ENCODE results near the gene GAMT.

Gene GAMT

DNA sequence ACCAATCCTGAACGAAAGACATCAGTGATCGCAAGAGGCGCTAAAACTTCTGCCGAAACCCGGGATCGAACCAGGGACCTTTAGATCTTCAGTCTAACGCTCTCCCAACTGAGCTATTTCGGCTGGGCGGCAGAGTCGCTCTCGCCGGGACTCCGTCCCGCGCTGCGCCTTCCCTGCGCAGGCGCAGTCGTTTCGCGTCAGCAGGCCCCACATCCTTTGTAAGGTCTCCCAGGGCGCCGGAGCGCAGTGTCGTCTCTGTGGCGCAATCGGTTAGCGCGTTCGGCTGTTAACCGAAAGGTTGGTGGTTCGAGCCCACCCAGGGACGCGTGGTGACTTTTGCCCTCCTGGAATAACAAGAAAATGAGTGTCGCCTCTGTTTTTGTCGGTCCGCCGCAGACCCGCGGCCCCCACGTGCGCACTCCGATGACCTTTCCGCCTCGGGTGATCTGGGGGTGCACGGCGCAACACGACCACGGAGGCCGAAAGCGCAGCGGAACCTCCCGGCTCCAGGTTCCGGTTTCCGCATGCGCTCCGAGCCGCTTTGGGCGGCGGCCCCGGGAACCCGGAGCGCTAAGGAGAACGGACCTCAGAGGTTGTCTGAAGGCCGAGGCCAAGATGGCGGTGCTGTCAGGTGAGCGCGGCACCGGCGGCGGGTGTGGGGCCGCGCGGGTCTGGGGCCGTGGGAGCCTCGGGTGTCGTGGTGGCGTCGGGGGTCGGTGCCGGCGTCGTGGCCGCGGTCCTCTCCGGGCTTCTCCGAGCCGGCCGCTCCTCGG, 17.8 kb downstream of the GAMT start, which contains the start of gene NDUFS7:
Gene NDUFS7 (plus strand): TSS at position 596 of the 773 bp plus-strand sequence. CDS start 20 bp downstream, at position 616.
- peak; percentile 97 for DNase-seq

DNA sequence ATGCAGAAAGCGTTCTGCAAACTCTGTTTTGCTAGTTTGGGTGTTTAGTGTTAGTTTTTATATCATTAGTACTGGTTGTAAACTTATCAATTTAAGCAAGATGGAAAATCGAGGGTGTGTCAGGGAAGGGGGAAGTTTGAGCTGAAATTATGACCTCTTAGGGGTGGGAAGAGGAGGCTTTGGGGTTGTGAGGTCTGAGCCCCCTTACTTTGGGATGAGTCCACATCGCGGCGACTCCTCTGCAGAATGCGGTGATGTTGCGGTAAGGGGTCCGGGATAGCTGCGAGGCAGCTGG, 18.4 kb downstream of the GAMT start:
- no peak for DNase-seq

DNA sequence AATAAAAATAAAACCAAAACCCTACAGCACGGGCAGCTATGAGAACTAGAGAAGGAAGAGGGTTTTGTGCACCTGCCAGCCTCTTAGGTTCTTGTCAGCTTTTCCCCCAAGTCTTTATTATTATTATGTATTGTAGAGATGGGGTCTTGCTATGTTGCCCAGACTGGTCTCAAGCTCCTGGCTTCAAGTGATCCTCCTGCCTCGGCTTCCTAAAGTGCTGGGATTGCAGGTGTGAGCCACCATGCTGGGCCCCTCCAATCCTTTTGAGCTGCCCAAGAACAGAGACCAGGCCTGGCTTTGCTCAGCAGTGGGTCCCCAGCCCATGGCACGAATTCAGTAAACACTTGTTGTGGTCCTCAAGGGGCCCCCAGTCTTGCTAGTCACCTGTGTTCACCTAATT, 19.1 kb downstream of the GAMT start:
- DNase-seq: no peak

DNA sequence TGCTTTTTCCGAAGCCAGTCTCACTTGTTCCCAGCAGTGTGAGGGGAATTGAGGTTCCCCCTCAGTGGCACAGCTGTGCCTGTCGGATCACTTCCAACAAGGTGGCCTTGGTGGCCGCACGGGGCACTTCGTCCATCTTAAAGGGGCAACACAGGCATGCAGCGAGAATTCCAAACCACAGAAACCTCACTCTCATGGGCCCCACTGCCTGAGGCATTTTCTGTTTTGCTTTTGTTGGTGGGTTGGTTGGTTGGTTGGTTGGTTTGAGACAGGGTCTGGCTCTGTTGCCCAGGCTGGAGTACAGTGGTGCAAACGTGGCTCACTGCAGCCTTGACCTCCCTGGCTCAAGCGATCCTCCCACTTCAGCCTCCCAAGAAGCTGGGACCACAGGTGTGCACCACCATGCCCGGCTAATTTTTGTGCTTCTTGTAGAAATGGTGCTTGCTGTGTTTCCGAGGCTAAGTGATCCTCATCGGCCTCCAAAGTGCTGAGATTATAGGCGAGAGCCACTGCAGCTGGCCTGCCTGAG, 21.3 kb downstream of the GAMT start:
- DNase-seq: no peak

DNA sequence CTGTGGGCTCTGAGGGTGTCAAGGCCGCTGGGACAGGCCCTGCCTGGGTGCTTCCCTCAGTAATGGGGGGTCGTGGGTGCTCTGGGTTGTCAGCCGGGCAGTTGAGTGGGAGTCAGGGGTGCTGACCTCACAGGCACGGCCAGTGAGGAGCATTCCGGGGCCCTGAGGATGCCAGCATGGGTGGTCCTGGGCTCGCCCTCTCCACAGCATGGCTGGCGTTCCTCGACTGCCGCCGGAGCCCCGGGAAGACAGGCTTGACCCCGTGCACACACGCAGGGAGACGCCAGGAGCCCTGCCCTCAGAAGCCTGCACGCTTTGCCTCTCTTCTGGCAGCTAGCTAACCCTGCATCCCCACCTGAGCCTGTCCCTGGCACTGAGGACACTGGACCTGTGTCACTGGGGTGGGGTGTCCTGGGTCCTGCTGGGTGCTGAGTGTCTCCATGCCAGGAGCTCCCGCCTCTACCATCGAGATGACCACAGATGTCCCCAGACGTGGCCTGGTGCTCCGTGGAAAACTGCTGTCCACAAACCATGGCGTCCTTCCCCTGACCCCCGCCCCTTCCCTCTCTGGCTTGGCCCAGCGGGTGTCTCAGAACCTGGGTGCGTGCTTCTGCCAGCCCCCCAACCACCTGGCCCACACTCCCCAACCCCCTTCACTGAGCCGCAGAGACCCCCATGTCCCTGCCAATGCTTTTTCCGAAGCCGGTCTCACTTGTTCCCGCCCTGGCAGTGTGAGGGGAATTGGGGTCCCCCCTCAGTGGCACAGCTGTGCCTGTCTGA, 22.0 kb downstream of the GAMT start:
- DNase-seq: peak; percentile 1

DNA sequence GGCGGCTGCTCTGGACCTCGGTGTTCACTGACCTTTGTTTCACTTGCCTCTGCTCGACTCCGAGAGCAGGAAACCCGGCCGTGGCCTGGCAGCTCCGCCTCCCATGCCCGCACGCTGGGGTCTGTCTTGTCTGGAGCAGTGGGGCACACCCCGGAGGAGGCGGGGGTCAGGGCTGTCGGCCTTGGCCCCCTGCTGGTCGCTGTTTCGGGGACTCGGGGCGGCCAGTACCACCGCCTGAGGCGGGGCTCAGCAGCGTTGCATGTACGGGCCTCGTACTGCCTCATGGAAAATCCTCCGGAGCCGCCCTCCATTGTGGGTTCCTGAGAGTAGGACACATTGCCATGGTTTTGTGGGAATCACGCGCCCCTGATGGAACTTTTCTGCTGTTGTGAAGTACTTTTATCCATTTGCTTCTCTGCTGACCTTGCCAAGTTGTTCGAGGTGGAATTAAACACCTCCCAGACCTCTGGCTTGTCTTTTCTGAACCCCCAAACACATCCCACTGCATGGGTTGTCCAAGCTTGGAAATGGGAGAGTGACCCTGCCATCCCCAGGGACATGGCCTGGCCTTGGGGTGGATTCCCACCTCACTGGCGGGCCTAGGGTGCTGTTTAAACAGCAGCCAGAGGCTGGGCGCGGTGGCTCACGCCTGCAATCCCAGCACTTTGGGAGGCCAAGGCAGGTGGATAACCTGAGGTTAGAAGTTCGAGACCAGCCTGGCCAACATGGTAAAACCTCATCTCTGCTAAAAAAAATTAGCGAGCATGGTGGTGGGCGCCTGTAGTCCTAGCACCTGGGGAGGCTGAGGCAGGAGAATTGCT, 23.2 kb downstream of the GAMT start:
- DNase-seq: peak; percentile 1

DNA sequence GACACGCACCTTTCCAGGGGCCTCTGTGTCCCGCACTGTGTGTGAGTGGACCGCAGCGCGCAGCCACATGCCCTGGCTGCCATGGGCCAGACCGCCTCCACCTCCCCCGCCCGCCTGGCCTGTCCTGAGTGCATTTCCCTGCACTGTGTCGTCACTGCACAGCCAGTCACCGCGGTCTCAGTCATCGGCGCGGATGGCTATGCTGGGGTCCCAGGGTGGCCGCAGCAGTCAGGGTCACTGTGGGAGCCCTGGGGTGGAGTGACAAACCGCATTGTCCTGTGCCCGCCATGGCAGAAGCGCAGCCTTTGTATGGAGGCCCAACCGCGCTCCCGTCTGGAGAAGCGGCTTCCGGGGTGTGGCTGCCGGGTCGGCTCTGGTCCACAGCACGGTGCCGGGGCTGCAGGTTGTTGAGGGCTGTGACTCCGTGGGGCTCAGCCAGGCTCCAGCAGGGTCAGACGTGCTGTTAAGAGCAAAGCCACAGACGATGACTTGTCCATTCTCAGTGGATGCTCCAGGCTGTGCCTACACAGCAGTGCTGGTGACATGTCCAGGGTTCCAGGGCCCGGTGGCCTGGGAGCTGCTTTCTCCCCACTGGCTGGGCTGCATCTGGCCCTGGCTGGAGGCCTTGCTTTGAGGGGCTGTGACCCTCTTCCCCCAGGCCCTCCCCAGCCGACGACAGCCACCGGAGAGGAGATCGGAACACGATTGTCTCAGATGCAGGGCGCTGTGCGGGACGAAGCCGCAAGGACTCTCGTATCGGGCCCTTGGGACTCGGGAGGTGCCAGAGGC, 24.0 kb downstream of the GAMT start:
- no peak for DNase-seq

DNA sequence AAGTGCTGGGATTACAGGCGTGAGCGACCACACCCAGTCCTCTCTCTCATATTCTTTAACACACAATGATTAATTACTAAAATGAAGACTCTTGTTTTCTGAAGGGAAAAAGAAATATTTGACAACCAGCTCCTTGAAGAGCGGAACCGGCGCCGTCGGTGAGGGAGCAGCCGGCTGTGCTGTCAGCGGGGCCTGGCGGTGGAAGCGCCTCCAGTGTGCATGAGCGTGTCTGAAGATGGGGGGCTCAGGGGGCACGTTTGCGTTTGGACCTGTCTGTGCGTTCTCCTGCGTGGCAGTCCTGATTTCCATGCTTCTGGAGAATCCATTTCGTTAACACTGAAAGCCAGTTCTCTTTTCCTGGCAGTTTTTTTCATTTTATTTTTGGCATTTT, 24.9 kb downstream of the GAMT start:
- no peak for DNase-seq

DNA sequence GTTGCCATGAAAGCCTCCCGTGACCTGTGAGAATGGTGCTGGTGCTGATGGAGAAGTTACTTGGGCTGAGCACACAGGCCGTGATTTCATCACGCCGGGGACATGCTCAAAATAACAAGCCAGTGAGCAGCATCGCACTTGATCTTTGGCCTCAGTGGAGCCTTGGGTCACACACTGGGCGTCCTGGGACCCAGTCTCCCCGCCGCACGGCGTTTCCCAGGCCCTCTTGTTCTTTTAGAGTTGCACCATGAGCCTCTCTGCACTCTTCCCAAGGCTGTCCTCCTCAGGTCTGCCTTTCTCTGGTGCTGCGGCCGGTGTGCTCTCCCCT, 27.1 kb downstream of the GAMT start:
- no peak for DNase-seq

DNA sequence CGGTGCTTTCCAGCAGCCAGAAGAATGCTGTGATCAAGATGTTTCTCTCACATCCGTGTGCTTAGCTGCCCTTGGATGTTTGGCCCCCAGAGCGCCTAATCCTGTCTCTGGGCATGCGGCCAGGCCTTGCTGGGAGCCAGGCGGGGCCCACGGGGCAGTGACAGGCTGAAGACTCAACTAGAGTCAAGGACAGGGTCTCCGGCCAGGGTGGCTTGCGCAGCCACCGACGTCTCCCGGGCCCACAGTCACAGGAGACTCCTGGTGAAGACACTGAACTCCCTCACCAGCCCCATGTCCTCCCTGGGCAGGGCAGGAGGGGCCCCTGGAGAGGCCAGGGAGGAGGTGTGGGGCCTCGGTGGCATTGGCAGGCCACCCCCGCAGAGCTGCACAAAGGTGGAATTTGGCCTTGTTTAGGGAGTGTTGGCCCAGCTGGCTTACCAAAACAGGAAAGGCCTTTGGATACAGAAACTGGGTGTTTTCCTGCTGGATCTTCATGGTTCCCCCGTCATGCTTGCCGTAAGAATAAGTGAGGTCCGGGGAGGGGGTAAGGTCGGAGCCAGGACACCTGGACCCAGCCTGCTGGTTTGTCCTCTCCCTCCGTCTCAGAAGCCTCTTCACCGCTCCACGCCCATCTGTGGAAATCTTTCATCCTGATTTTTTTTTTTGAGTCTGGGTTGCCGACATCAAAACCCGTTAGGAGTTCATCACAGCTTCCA, 27.6 kb downstream of the GAMT start:
- peak; percentile 61 for DNase-seq

DNA sequence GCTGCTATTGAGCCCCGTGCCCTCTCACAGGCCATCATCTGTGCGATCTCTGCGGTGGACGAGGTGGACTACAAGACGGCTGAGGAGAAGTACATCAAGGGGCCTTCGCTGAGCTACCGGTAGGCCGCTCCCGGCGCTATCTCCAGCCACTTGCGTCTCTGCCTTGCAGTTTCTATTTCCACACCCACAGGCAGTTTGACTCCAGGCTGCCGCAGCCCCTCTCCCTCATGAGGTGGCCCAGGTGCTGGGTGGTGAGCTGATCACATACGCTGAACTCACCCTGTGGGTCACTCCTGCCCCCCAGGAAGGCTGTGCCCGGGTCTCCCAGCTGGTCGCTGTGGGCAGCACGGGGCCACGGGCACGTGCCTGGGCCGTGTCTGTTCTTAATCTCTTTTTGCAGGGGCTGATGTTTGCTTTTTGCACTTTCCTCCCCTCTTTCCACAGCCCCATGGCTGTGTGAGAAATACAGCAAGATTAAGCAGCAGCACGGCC, 28.3 kb downstream of the GAMT start:
- DNase-seq: no peak

DNA sequence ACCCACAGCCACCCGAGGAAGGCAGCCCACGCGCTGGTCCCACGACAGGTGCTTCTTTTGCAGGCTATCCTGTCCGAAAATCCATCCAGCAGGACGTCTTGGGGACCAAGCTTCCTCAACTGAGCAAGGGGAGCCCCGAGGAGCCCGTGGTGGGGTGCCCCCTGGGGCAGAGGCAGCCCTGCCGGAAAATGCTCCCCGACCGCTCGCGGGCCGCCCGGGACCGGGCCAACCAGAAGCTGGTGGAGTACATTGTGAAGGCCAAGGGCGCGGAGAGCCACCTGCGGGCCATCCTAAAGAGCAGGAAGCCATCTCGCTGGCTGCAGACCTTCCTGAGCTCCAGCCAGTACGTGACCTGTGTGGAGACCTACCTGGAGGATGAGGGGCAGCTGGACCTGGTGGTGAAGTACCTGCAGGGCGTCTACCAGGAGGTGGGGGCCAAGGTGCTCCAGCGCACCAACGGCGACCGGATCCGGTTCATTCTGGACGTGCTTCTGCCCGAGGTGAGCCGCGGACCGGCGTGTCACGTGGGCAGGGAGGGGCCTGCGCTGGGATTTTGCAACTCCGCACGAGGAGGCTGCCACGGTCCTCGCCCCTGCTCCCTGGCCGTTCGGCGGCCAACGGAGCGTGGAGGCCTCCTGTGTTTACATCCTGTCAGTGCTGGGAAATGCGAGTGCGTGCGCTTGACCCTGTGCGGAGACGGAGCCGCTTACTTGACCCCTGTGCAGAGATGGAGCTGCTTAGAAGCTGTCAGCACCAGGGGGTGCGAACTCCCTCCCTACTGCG, 30.6 kb downstream of the GAMT start:
- DNase-seq: peak; percentile 55

DNA sequence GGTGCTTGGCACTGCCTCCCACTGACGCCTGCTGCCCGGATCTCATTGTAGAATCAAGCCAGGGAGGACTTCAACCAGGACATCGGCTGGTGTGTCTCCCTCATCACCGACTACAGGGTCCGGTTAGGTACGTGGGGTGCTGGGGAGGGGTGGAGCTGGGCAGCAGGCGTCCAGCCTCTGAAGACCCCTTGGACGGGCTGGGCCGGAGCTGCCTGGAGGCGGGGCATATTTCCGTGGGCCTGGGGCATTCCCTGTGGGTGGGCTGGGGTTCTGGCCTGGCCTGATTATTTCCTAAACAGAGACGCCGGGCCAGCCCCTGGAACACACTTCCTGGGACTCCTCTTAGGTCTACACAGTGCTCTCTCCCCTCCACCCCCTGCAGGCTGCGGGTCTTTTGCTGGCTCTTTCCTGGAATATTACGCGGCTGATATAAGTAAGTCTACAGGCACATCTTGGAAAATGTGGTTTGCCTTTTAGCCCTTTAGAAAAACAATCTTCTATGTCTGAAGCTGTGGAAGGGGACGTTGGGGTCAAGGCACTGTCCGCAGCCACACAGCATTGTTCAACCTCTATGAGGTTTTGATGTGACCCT, 32.0 kb downstream of the GAMT start:
- no peak for DNase-seq

DNA sequence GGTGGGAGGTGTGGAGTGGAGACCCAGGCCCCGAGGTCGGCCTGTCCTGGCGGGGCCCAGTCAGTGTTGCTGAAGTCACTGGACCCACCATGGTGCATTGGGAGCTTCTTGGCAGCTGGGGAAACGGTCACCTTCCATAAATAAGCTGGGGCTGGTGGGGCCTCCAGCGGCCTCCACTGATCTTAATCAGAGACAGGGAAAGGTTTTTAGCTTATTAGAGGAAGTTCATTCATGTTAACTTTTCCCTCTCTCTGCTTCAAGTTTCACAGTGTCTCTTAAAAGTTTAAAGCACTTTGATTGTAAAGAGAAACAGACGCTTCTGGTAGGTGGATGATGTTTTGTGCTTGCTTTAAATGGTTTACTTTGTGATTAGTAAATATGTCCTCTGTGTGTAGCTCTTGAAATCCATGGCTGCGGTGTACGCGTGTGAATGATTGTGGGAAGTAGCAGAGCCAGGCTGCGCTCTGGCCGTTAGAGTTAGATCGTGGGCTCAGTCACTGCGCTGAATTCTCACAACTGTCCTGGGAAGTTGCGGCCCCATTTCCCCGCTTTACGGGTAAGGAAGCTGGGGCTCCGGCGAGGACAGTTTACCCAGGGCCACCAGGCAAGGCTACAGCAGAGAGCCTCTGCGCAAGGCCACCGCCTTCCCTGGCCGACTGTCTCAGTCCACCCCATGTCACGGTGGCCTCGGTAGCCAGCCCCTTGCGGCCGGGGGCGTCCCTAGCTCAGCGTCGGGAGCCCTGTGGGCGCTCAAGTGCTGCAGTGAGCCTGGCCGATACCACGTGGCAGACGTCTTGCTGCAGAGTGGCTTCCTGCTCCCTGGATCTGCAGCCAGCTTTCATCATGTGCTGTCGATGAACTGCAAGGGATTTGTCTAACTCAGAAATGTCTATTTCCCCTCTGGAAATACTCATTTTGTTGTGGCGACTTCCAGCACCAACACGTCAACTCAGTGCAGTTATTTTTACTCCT, 34.2 kb downstream of the GAMT start:
- no peak for DNase-seq

DNA sequence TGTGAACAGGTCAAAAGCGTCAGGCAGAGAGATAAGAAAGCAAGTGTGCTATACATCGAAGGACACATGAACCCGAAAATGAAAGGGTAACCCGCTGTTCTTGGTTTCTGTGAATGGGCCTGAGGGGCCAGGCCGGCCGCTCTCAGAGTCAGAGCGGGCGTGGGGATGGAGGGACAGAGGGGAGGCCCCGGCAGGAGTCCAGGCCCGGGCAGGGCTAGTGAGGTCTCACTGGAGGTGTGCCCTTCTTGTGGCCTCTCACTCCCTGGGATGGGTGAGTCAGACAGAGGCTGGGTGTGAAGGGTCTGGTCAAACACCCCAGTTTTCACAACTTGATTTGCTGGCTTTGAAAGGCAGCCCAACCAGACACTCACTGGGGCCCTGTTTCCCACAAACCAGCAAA, 35.0 kb downstream of the GAMT start:
- DNase-seq: no peak

DNA sequence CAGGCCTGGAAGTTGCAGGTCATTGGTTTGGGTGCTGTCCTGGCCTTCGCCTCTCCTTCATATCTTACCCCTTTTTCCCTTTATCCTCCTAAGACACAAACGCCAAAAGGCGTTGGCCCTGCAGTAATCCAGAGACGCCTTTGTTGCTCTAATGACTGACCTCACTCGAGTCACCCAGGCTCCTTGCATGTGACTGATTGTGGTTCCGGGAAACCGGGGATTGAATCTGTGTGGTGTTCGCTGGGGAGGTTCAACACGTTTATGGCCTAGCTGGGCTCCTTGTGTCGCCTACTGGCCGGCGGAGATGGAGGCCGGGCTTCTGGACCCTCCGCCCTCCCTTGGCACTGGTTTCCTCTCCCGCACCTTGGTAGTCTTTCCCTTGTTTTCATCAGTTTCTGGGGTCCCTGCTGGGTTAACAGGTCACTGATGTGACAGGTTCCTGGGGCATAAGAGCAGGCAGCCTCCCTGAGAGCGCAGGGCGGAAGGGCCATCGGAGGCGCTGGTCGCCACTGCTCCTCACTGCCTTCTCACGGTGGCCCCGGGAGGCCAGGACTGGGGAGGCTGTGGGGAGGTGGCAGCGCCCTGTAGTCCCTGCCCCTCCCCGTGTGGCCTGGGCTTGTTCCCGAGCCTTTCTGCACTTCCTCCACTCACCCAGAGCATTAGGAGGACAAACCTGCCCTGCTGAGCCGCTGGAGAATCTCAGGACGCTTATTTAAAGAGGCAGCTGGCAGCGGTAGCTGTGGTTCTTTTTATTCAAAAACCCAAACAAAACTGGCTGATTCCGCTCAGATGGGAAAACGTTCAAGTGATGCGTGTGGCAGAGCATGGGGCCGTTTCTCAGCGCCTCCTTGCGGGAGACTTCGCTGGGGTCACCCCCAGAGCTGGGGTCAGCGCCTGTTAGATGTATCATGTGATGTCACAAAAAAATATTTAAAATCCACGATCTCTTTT, 35.7 kb downstream of the GAMT start:
- peak; percentile 64 for DNase-seq

DNA sequence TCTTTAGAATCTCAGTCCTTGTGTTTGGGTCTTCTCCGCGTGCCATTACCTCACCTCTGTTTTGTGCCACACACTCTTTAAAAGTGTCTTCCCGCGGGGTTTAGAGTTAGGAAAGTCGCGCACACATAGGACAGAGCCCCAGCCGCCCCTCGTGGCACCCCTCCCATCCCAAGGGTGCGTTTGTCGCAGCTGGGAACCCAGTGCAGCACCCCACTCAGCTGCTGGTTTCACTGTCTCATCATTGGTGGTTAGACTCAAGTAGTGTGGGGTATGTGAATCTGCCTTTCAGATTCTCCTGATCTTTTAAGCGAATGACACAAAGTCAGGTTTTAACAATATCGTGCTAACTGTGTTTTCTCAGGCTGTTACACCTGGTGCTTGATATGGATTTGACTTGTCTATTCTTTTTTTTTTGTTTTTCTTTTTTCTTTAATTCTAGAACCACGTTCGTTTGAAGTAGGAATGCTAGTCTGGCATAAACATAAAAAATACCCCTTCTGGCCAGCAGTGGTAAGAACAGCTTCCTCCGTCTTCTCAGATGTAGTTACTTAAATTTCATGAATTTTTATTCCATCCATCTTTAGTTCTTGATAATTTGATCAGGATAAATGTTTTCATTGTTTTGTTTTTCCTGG, 37.2 kb downstream of the GAMT start:
- DNase-seq: peak; percentile 8

DNA sequence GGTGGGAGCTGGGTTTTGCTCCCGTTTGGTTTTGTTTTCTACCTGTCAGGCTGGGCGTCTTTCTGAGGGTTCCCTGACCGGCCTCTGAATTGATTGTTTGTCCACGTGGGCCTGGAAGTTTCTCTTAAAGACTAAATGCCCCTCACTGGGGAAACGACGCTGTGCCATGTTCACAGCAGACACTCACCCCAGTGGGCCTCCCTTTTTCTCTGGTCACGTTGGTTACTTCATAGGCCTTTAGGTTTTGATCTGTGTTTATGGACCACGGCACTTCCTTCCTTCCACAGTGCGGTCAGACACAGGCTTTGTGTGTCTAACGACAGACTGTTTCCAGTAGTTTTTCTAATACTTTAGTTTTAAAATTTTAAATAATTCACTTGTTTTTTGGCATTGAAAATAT, 37.7 kb downstream of the GAMT start:
- no peak for DNase-seq
